Airway epithelial cell (primary cell): ENCODE measurements around the gene KCNQ2. TPM values are rescaled to one million over a fixed set of nuclear protein-coding genes. Genes with fewer than 3 reads are reported as not detected.

Experiments
- total RNA-seq: library from RNA; depleted of rRNA; stranded (reverse); fragments of >200 nt; gene quantifications from 2 replicates; pipeline ENCODE4 v1.2.3, GENCODE V29; 2015

Gene KCNQ2
- not detected in 2 replicates for total RNA-seq

DNA sequence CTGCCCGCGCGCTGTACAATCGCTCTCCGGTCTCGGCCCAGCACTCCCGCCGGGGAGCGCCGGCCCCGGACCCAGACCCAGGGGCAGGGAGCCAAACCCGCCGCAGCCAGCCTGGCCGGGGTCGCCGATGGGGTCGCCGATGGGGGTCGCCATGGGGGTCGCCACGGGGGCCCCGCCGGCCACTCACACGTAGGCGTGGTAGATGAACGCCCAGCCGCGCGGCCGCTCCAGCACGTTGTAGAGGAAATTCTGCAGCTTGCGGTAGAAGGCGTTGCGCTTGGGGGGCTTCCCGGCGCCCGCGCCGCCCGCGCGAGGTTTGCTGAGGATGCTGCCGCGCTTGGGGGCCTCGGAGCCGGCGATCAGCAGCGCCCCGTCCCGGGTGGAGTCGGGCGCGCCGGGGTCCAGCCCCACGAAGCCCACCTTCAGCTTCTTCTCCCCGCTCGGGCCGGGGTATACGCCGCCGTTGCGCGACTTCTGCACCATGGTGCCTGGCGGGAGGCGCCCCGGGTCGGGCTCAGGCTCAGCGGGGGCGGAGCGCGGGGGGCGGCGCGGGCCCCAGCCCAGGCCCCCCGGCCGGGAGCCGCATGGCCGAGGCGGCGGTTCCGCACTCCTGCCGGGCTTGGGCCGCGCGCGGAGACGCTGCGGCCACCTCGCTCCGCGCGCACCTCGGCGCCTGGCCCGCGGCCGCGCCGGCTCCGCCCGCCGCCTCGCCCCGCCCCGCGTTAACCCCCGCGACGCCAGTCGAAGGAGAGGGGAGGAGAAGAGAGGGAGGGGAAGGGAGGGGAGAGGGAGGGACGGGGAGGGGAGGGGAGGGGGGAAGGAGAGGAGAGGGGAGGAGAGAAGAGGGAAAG lies at the start of gene KCNQ2:
Gene KCNQ2 (minus strand): TSS at position 675 of the 851 bp plus-strand sequence. CDS start 192 bp downstream, at position 483.

DNA sequence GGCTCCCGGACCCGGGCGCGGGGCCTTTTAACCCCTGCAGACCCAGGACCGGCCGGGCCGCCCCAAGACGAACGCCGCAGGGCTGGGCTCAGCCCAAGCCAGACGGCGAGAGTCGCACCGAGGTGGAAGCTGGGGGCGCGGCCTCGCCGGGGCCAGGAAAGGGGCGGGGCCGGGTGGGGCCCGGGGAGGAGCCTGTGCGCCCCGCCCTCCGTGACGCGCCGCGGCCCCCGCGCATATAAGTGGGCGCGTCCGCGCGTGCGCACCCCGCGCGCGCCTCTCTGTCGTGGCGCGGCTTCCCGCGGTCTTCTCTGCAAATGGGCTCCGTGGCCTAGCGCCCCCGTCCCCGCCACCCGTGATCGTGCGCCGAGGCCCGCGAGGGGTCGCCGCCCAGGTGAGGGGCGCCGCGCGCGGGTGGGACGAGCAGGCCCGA lies 48.1 kb upstream of the KCNQ2 start, which contains the start of gene PPDPF:
Gene PPDPF (plus strand): TSS at position 262 of the 430 bp plus-strand sequence. CDS start 544 bp downstream, outside the sequence.

DNA sequence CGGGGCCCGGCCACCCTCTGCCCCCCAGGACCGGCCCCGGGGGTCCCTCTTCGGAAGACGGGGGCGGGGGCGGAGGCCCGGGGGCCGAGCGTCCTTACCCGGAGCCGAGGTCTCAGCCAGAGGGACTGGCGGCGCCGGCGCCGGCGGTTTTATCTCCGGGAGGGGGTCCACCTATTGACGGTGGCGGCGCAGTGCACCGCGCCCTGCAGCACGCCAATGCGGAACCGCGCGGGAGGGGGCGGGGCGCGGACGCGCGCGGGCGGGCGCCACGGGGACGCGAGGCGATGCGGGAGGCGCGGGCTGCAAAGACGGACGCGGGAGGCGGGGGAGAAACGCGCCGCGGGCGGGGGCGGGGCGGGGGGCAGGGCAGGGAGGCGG lies 26.5 kb upstream of the KCNQ2 start, which contains the start of gene EEF1A2:
Gene EEF1A2 (minus strand): TSS at position 124 of the 378 bp plus-strand sequence. CDS start 1,320 bp downstream, outside the sequence.

GRCh38 chr20:63360850-63361518 lies 111.5 kb downstream of the KCNQ2 start, which contains the start of gene CHRNA4:
TSS of gene CHRNA4 (minus strand) at chr20:63361349. CDS start at chr20:63361165, 184 bp downstream.

Other genes starting within 250 kb of the KCNQ2 start
- gene BIRC7, start 236.8 kb downstream of the KCNQ2 start, total RNA-seq: not detected in 2 replicates
- 0.46 TPM in 1 of 2 replicates, not detected in the other for gene NKAIN4, start 218.2 kb downstream of the KCNQ2 start, total RNA-seq
- 44.6 and 46.3 TPM in 2 replicates for gene ARFGAP1, start 199.8 kb downstream of the KCNQ2 start, total RNA-seq
- gene COL20A1, start 179.5 kb downstream of the KCNQ2 start, total RNA-seq: not detected in 2 replicates
- gene CHRNA4, start 111.3 kb downstream of the KCNQ2 start, total RNA-seq: not detected in 2 replicates
- 2.3 and 3.2 TPM in 2 replicates for gene EEF1A2, start 26.4 kb upstream of the KCNQ2 start, total RNA-seq
- gene PPDPF, start 48.1 kb upstream of the KCNQ2 start, total RNA-seq: 228 and 415 TPM in 2 replicates
- 0.70 and 1.2 TPM in 2 replicates for gene PTK6, start 64.7 kb upstream of the KCNQ2 start, total RNA-seq
- 0.35 TPM in 1 of 2 replicates, not detected in the other for gene SRMS, start 75.1 kb upstream of the KCNQ2 start, total RNA-seq
- 0.42 and 1.3 TPM in 2 replicates for gene FNDC11, start 81.5 kb upstream of the KCNQ2 start, total RNA-seq
- gene HELZ2, start 101.6 kb upstream of the KCNQ2 start, total RNA-seq: 21.7 and 26.6 TPM in 2 replicates
- gene GMEB2, start 154.4 kb upstream of the KCNQ2 start, total RNA-seq: 7.5 and 11.6 TPM in 2 replicates
- gene STMN3, start 180.8 kb upstream of the KCNQ2 start, total RNA-seq: 4.1 and 5.6 TPM in 2 replicates
- gene RTEL1, start 185.7 kb upstream of the KCNQ2 start, total RNA-seq: 12.5 and 13.0 TPM in 2 replicates
- gene TNFRSF6B, start 224.0 kb upstream of the KCNQ2 start, total RNA-seq: 31.8 and 39.1 TPM in 2 replicates
- gene ARFRP1, start 235.3 kb upstream of the KCNQ2 start, total RNA-seq: 37.6 and 49.9 TPM in 2 replicates
- 22.0 and 35.1 TPM in 2 replicates for gene ZGPAT, start 235.4 kb upstream of the KCNQ2 start, total RNA-seq